DOHH2 (cell line): ENCODE measurements around the gene RRP1B.
"Not testable (repeated sequence)": the region's sequence is repeated elsewhere in the genome, so short reads cannot be mapped to it uniquely, and the experiment has no call there.

Source experiments
- H3F3A ChIP-seq: fragments of 200-600 bp; sonication (generic), shearing (Covaris generic); 2 replicates; pipeline ENCODE4 v1.6.0; 2016; ENCODE audit warnings: antibody characterized with exemption, mild to moderate bottlenecking; ENCODE audit not compliant: control insufficient read depth, insufficient read depth
- H3K27ac ChIP-seq: fragments of 200-600 bp; sonication (generic); 2 replicates; pipeline ENCODE4 v1.5.1; 2014; ENCODE audit warnings: low read depth, mild to moderate bottlenecking, low read length, moderate library complexity
- H3K27me3 ChIP-seq: fragments of 200-600 bp; sonication (generic); 2 replicates; pipeline ENCODE4 v1.6.1; 2014; ENCODE audit warnings: mild to moderate bottlenecking, low read length, mixed read lengths; ENCODE audit not compliant: control insufficient read depth
- H3K36me3 ChIP-seq: fragments of 200-600 bp; sonication (generic); 2 replicates; pipeline ENCODE4 v1.6.1; 2014; ENCODE audit warnings: mild to moderate bottlenecking, low read length, moderate library complexity, mixed read lengths; ENCODE audit not compliant: control insufficient read depth
- H3K4me1 ChIP-seq: fragments of 200-600 bp; sonication (generic); 2 replicates; pipeline ENCODE4 v1.6.1; 2014; ENCODE audit warnings: mild to moderate bottlenecking, low read length, mixed read lengths; ENCODE audit not compliant: control insufficient read depth
- H3K4me2 ChIP-seq: fragments of 200-600 bp; sonication (generic); 2 replicates; pipeline ENCODE4 v1.6.0; 2014; ENCODE audit warnings: mild to moderate bottlenecking, low read length, moderate library complexity
- H3K4me3 ChIP-seq: fragments of 200-600 bp; sonication (generic); 2 replicates; pipeline ENCODE4 v1.5.1; 2014; ENCODE audit warnings: mild to moderate bottlenecking, low read length, mixed read lengths
- H3K79me2 ChIP-seq: fragments of 200-600 bp; sonication (generic); 2 replicates; pipeline ENCODE4 v1.6.1; 2014; ENCODE audit warnings: mild to moderate bottlenecking, low read length, mixed read lengths; ENCODE audit not compliant: control insufficient read depth
- H3K9me2 ChIP-seq: fragments of 200-600 bp; sonication (generic); replicated peaks from 2 replicates; pipeline ENCODE4 v1.6.1; 2014; ENCODE audit warnings: mild to moderate bottlenecking, low read length, mixed read lengths; ENCODE audit not compliant: control insufficient read depth
- H3K9me3 ChIP-seq: fragments of 200-600 bp; sonication (generic); 2 replicates; pipeline ENCODE4 v1.6.1; 2014; ENCODE audit warnings: antibody characterized with exemption, low read length, mixed read lengths; ENCODE audit not compliant: control insufficient read depth, insufficient read depth
- H4K20me1 ChIP-seq: fragments of 200-600 bp; sonication (generic); 2 replicates; pipeline ENCODE4 v1.6.0; 2014; ENCODE audit warnings: low read depth, mild to moderate bottlenecking, antibody characterized with exemption, low read length, moderate library complexity; ENCODE audit not compliant: control insufficient read depth, insufficient read depth
- CTCF ChIP-seq: fragments of 200-600 bp; sonication (generic); IDR thresholded peaks from one replicate; pipeline ENCODE4 v1.5.1; 2014; ENCODE audit warnings: antibody characterized with exemption, mild to moderate bottlenecking, low read depth, low read length; ENCODE audit not compliant: poor library complexity, severe bottlenecking
- EZH2phosphoT487 ChIP-seq: fragments of 200-600 bp; sonication (generic); IDR thresholded peaks from 2 replicates; pipeline ENCODE4 v1.6.1; 2017; ENCODE audit warnings: borderline replicate concordance, mild to moderate bottlenecking, antibody characterized with exemption, low read length, moderate library complexity, mixed read lengths

RRP1B gene

GRCh38 chr21:43694437-43695079 lies 35.2 kb downstream of the RRP1B start:
- Histone ChIP-seq H3F3A (peaks cover 10% of the 10 kb centered on the region), H4K20me1 (no peaks in the 10 kb centered on the region), H3K9me3 (no peaks in the 10 kb centered on the region), H3K4me2 (no peak overlapping the region), H3K9me2 (no peaks in the 10 kb centered on the region), H3K27ac (no peak overlapping the region), H3K27me3 (no peaks in the 10 kb centered on the region), H3K79me2 (no peaks in the 10 kb centered on the region), H3K36me3 (peaks cover 67% of the 10 kb centered on the region), H3K4me3 (no peak overlapping the region), H3K4me1 (no peaks in the 10 kb centered on the region)
- TF ChIP-seq CTCF: no peak
- TF ChIP-seq EZH2phosphoT487: no peak

GRCh38 chr21:43696214-43696613 lies 36.9 kb downstream of the RRP1B start:
- no peak overlapping the region for H3K27ac ChIP-seq
- no peaks in the 10 kb centered on the region for H3K79me2 ChIP-seq
- H3K4me3 ChIP-seq: no peak overlapping the region
- no peaks in the 10 kb centered on the region for H3K27me3 ChIP-seq
- H3K4me1 ChIP-seq: no peaks in the 10 kb centered on the region
- TF ChIP-seq CTCF (no peak), EZH2phosphoT487 (no peak)
- H3K9me3 ChIP-seq: no peaks in the 10 kb centered on the region
- H3K36me3 ChIP-seq: peaks cover 50% of the 10 kb centered on the region
- H4K20me1 ChIP-seq: no peaks in the 10 kb centered on the region
- H3K4me2 ChIP-seq: no peak overlapping the region
- peaks cover 10% of the 10 kb centered on the region for H3F3A ChIP-seq
- no peaks in the 10 kb centered on the region for H3K9me2 ChIP-seq

GRCh38 chr21:43697758-43698643 lies 38.6 kb downstream of the RRP1B start:
- peaks cover 32% of the 10 kb centered on the region for H3K36me3 ChIP-seq
- peaks cover 4% of the 10 kb centered on the region; the same call in 1 of the 2 replicates for H3K27me3 ChIP-seq
- H3F3A ChIP-seq: peaks cover 10% of the 10 kb centered on the region
- H3K4me1 ChIP-seq: no peaks in the 10 kb centered on the region
- TF ChIP-seq EZH2phosphoT487: no peak
- no peak for TF ChIP-seq CTCF
- H3K79me2 ChIP-seq: no peaks in the 10 kb centered on the region
- H3K27ac ChIP-seq: no peak overlapping the region
- H3K4me2 ChIP-seq: no peak overlapping the region
- H4K20me1 ChIP-seq: no peaks in the 10 kb centered on the region
- no peaks in the 10 kb centered on the region for H3K9me2 ChIP-seq
- no peaks in the 10 kb centered on the region for H3K9me3 ChIP-seq
- no peak overlapping the region for H3K4me3 ChIP-seq

- H3K4me1 ChIP-seq, H3K9me3 ChIP-seq, H3K79me2 ChIP-seq, H3K27me3 ChIP-seq, H4K20me1 ChIP-seq, H3K9me2 ChIP-seq, H3K4me2 ChIP-seq, H3K4me3 ChIP-seq, H3F3A ChIP-seq, H3K27ac ChIP-seq: not testable (repeated sequence)
- H3K36me3 ChIP-seq: peaks cover 18% of the 10 kb centered on the region
Observed at GRCh38 chr21:43699492-43699777, 40.1 kb downstream of the RRP1B start.
